Measurements from ENCODE around the gene MGST2.
A peak's percentile ranks its signal among the peaks of the same experiment; 100 is the strongest.

Gene MGST2

GRCh38 chr4:139712882-139713281, 47.3 kb downstream of the MGST2 start:
- Histone ChIP-seq H3K27me3 (ENCODE audit: insufficient read depth, low read length) (no peaks in the 10 kb centered on the region), H4K12ac (ENCODE audit: low read depth, low read length) (no peak overlapping the region), H3K4me3 (ENCODE audit: low read depth, low read length) (no peak overlapping the region), H3K4ac (ENCODE audit: low read depth, low read length) (no peak overlapping the region), H4K91ac (ENCODE audit: low read depth, low read length) (no peak overlapping the region), H3K9me3 (ENCODE audit: insufficient read depth, low read depth, low read length) (peaks cover 2% of the 10 kb centered on the region), H3K4me2 (ENCODE audit: low read length) (no peak overlapping the region), H3K36me3 (ENCODE audit: control insufficient read depth in 1 of 2, insufficient read depth in 2 of 2, low read length in 2 of 2) (peaks cover 5 to 7% of the 10 kb centered on the region in 2 experiments), H3K79me2 (ENCODE audit: control insufficient read depth, insufficient read depth, low read length, poor library complexity) (peaks cover 4% of the 10 kb centered on the region), H2AK5ac (ENCODE audit: low read length) (no peak overlapping the region), H3K27ac (ENCODE audit: low read depth, low read length) (no peak overlapping the region), H3K18ac (ENCODE audit: low read length) (no peak overlapping the region), H2BK5ac (ENCODE audit: low read depth, low read length, poor library complexity) (no peak overlapping the region), H3K23ac (ENCODE audit: low read length) (no peak overlapping the region), H2BK12ac (ENCODE audit: low read length) (no peak overlapping the region), H2BK120ac (ENCODE audit: insufficient read depth, low read length, poor library complexity) (no peak overlapping the region), H3K14ac (ENCODE audit: low read length) (no peak overlapping the region), H4K8ac (ENCODE audit: low read depth, low read length) (no peak overlapping the region), H3K4me1 (ENCODE audit: control insufficient read depth in 1 of 2, insufficient read depth in 2 of 2, low read length in 2 of 2) (peaks cover 20 to 24% of the 10 kb centered on the region in 2 experiments), H3K79me1 (ENCODE audit: low read length) (peaks cover 23% of the 10 kb centered on the region), H3K9ac (ENCODE audit: low read length) (no peak overlapping the region), H2AFZ (ENCODE audit: insufficient read depth, low read length, poor library complexity) (no peak overlapping the region)
- DNase-seq, result no peak
- no CpG with 5 or more reads among the region's 2 CpGs for WGBS (ENCODE audit: extremely low coverage, insufficient coverage, insufficient read length)

- Histone ChIP-seq H3K23ac (ENCODE audit: low read length) (no peak overlapping the region), H4K12ac (ENCODE audit: low read depth, low read length) (no peak overlapping the region), H3K4me3 (ENCODE audit: low read depth, low read length) (no peak overlapping the region), H3K9me3 (ENCODE audit: insufficient read depth, low read depth, low read length) (peaks cover 2% of the 10 kb centered on the region), H3K4me1 (ENCODE audit: control insufficient read depth in 1 of 2, insufficient read depth in 2 of 2, low read length in 2 of 2) (peaks cover 25 to 26% of the 10 kb centered on the region in 2 experiments), H3K27me3 (ENCODE audit: insufficient read depth, low read length) (no peaks in the 10 kb centered on the region), H3K79me1 (ENCODE audit: low read length) (peaks cover 22% of the 10 kb centered on the region), H3K79me2 (ENCODE audit: control insufficient read depth, insufficient read depth, low read length, poor library complexity) (peaks cover 4% of the 10 kb centered on the region), H2BK5ac (ENCODE audit: low read depth, low read length, poor library complexity) (peak overlapping the region; percentile 78), H3K14ac (ENCODE audit: low read length) (peak overlapping the region; percentile 80), H3K18ac (ENCODE audit: low read length) (peak overlapping the region; percentile 64), H3K36me3 (ENCODE audit: control insufficient read depth in 1 of 2, insufficient read depth in 2 of 2, low read length in 2 of 2) (peaks cover 22 to 25% of the 10 kb centered on the region in 2 experiments), H4K8ac (ENCODE audit: low read depth, low read length) (peak overlapping the region; percentile 66), H2AFZ (ENCODE audit: insufficient read depth, low read length, poor library complexity) (no peak overlapping the region), H2AK5ac (ENCODE audit: low read length) (peak overlapping the region; percentile 43), H3K27ac (ENCODE audit: low read depth, low read length) (peak overlapping the region; percentile 48), H2BK120ac (ENCODE audit: insufficient read depth, low read length, poor library complexity) (peak overlapping the region; percentile 93), H2BK12ac (ENCODE audit: low read length) (peak overlapping the region; percentile 79), H3K4me2 (ENCODE audit: low read length) (no peak overlapping the region), H3K4ac (ENCODE audit: low read depth, low read length) (peak overlapping the region; percentile 52), H4K91ac (ENCODE audit: low read depth, low read length) (peak overlapping the region; percentile 88), H3K9ac (ENCODE audit: low read length) (no peak overlapping the region)
- DNase-seq, result peak; percentile 43 to 53
- WGBS (ENCODE audit: extremely low coverage, insufficient coverage, insufficient read length), result no CpG with 5 or more reads among the region's 9 CpGs
Observed at GRCh38 chr4:139715746-139716391, 50.2 kb downstream of the MGST2 start.

DNA sequence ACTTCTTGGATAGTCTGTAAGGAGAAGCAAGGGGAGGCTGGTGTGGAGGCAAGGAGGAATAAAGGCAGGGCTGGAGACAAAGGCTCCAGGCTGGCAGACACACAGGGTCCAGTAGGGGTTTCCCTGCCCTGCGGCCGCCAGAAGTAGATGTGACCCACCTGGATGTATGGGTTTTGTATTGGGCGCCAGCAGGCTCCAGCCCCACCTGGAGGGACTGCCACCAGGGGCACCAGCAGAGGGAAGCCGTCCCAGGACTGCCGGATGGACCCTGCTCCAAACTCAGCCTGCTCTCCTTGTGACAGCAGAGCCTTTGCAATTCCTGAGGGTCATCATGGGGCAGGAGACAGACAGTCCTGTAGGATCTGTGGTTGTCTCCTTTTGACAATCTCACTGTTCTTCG, 52.7 kb downstream of the MGST2 start:
- H4K91ac ChIP-seq (ENCODE audit: low read depth, low read length), result peak overlapping the region; percentile 7
- no peak overlapping the region for H2BK12ac ChIP-seq (ENCODE audit: low read length)
- H3K4me1 ChIP-seq (ENCODE audit: control insufficient read depth in 1 of 2, insufficient read depth in 2 of 2, low read length in 2 of 2), result peaks cover 17 to 23% of the 10 kb centered on the region in 2 experiments
- DNase-seq, result no peak
- peaks cover 22 to 25% of the 10 kb centered on the region in 2 experiments for H3K36me3 ChIP-seq (ENCODE audit: control insufficient read depth in 1 of 2, insufficient read depth in 2 of 2, low read length in 2 of 2)
- no peak overlapping the region for H2AFZ ChIP-seq (ENCODE audit: insufficient read depth, low read length, poor library complexity)
- no CpG with 5 or more reads among the region's 6 CpGs for WGBS (ENCODE audit: extremely low coverage, insufficient coverage, insufficient read length)
- peaks cover 4% of the 10 kb centered on the region for H3K79me2 ChIP-seq (ENCODE audit: control insufficient read depth, insufficient read depth, low read length, poor library complexity)
- H3K27ac ChIP-seq (ENCODE audit: low read depth, low read length), result no peak overlapping the region
- no peak overlapping the region for H3K9ac ChIP-seq (ENCODE audit: low read length)
- H4K12ac ChIP-seq (ENCODE audit: low read depth, low read length), result no peak overlapping the region
- H3K79me1 ChIP-seq (ENCODE audit: low read length), result peaks cover 19% of the 10 kb centered on the region
- no peak overlapping the region for H3K14ac ChIP-seq (ENCODE audit: low read length)
- H3K23ac ChIP-seq (ENCODE audit: low read length), result no peak overlapping the region
- H3K27me3 ChIP-seq (ENCODE audit: insufficient read depth, low read length), result no peaks in the 10 kb centered on the region
- H3K4ac ChIP-seq (ENCODE audit: low read depth, low read length), result no peak overlapping the region
- H4K8ac ChIP-seq (ENCODE audit: low read depth, low read length), result no peak overlapping the region
- peaks cover 2% of the 10 kb centered on the region for H3K9me3 ChIP-seq (ENCODE audit: insufficient read depth, low read depth, low read length)
- H3K18ac ChIP-seq (ENCODE audit: low read length), result no peak overlapping the region
- H2BK5ac ChIP-seq (ENCODE audit: low read depth, low read length, poor library complexity), result no peak overlapping the region
- no peak overlapping the region for H3K4me2 ChIP-seq (ENCODE audit: low read length)
- no peak overlapping the region for H3K4me3 ChIP-seq (ENCODE audit: low read depth, low read length)
- no peak overlapping the region for H2BK120ac ChIP-seq (ENCODE audit: insufficient read depth, low read length, poor library complexity)
- no peak overlapping the region for H2AK5ac ChIP-seq (ENCODE audit: low read length)

DNA sequence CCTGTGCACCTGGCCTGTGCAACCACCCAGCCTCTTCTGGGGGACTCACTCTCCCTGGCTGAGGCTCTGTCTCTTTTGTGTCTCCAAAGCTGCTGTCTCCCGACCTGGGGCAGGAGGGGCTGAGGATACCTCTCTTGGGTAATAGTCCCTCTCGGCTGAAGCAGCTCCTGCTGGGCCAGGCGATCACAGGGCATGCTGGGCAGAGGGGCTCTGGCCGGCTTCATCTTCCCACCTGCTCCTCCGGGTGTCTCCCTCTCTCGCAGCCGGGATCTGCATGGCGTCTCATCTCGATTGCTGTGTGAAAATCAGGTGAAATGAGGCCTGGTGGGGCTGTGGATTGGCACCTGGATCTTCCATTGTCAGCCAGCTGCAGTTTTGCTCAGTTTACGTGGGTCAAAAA, 53.2 kb downstream of the MGST2 start:
- H3K9ac ChIP-seq (ENCODE audit: low read length), result no peak overlapping the region
- peaks cover 17 to 23% of the 10 kb centered on the region in 2 experiments for H3K4me1 ChIP-seq (ENCODE audit: control insufficient read depth in 1 of 2, insufficient read depth in 2 of 2, low read length in 2 of 2)
- H3K9me3 ChIP-seq (ENCODE audit: insufficient read depth, low read depth, low read length), result peaks cover 2% of the 10 kb centered on the region
- no peak overlapping the region for H3K4ac ChIP-seq (ENCODE audit: low read depth, low read length)
- H3K14ac ChIP-seq (ENCODE audit: low read length), result no peak overlapping the region
- H2AFZ ChIP-seq (ENCODE audit: insufficient read depth, low read length, poor library complexity), result no peak overlapping the region
- H4K12ac ChIP-seq (ENCODE audit: low read depth, low read length), result no peak overlapping the region
- H3K79me2 ChIP-seq (ENCODE audit: control insufficient read depth, insufficient read depth, low read length, poor library complexity), result peaks cover 4% of the 10 kb centered on the region
- no peak overlapping the region for H4K8ac ChIP-seq (ENCODE audit: low read depth, low read length)
- no peak overlapping the region for H2AK5ac ChIP-seq (ENCODE audit: low read length)
- H2BK120ac ChIP-seq (ENCODE audit: insufficient read depth, low read length, poor library complexity), result no peak overlapping the region
- H3K4me3 ChIP-seq (ENCODE audit: low read depth, low read length), result no peak overlapping the region
- peaks cover 22 to 25% of the 10 kb centered on the region in 2 experiments for H3K36me3 ChIP-seq (ENCODE audit: control insufficient read depth in 1 of 2, insufficient read depth in 2 of 2, low read length in 2 of 2)
- no peak overlapping the region for H2BK5ac ChIP-seq (ENCODE audit: low read depth, low read length, poor library complexity)
- H3K79me1 ChIP-seq (ENCODE audit: low read length), result peaks cover 19% of the 10 kb centered on the region
- H2BK12ac ChIP-seq (ENCODE audit: low read length), result no peak overlapping the region
- no peak overlapping the region for H3K23ac ChIP-seq (ENCODE audit: low read length)
- DNase-seq, result no peak
- no peaks in the 10 kb centered on the region for H3K27me3 ChIP-seq (ENCODE audit: insufficient read depth, low read length)
- peak overlapping the region; percentile 7 for H4K91ac ChIP-seq (ENCODE audit: low read depth, low read length)
- WGBS (ENCODE audit: extremely low coverage, insufficient coverage, insufficient read length), result no CpG with 5 or more reads among the region's 10 CpGs
- H3K27ac ChIP-seq (ENCODE audit: low read depth, low read length), result no peak overlapping the region
- H3K18ac ChIP-seq (ENCODE audit: low read length), result no peak overlapping the region
- no peak overlapping the region for H3K4me2 ChIP-seq (ENCODE audit: low read length)
